Neural cell (in vitro differentiated cells): ENCODE measurements around the gene EVA1A.

ENCODE experiments used
- CTCF ChIP-seq: fragments of 450-650 bp; IDR thresholded peaks from 2 replicates; pipeline ENCODE4 v1.5.1; 2014; ENCODE audit warnings: antibody characterized with exemption, mild to moderate bottlenecking, moderate library complexity; ENCODE audit not compliant: poor library complexity, severe bottlenecking
- EP300 ChIP-seq: fragments of 450-650 bp; conservative IDR thresholded peaks from 2 replicates; pipeline ENCODE4 v1.6.1; 2014; ENCODE audit warnings: antibody characterized with exemption, mild to moderate bottlenecking, moderate library complexity; ENCODE audit not compliant: poor library complexity, severe bottlenecking
- EZH2 ChIP-seq: fragments of 200-600, 300-800 bp; shearing (Covaris generic), sonication (generic); IDR thresholded peaks from 2 replicates; pipeline ENCODE4 v1.6.1; 2014; ENCODE audit warnings: antibody characterized with exemption, low read length, borderline replicate concordance, mild to moderate bottlenecking; ENCODE audit not compliant: insufficient read depth, poor library complexity, severe bottlenecking
- POLR2AphosphoS5 ChIP-seq: IDR thresholded peaks from 2 replicates; pipeline ENCODE4 v1.6.1; 2012
- RAD21 ChIP-seq: fragments of 450-650 bp; conservative IDR thresholded peaks from 2 replicates; pipeline ENCODE4 v1.6.1; 2014; ENCODE audit warnings: antibody characterized with exemption, mild to moderate bottlenecking, moderate library complexity
- SMC3 ChIP-seq: fragments of 450-650 bp; conservative IDR thresholded peaks from 2 replicates; pipeline ENCODE4 v1.6.1; 2014; ENCODE audit warnings: antibody characterized with exemption, mild to moderate bottlenecking, moderate library complexity; ENCODE audit not compliant: poor library complexity
- TAF1 ChIP-seq: IDR thresholded peaks from 2 replicates; pipeline ENCODE4 v1.6.1; 2012; ENCODE audit warnings: low read depth
- TF ChIP-seq, protein P1 (sequence below): IDR thresholded peaks from 2 replicates; pipeline ENCODE4 v1.6.1; 2012; ENCODE audit warnings: borderline replicate concordance

GRCh38 chr2:75524276-75524911 lies 36.3 kb downstream of the EVA1A start:
- no peak for TF ChIP-seq POLR2AphosphoS5
- TF ChIP-seq CTCF, result no peak
- TF ChIP-seq TAF1, result no peak
- TF ChIP-seq, protein P1, sequence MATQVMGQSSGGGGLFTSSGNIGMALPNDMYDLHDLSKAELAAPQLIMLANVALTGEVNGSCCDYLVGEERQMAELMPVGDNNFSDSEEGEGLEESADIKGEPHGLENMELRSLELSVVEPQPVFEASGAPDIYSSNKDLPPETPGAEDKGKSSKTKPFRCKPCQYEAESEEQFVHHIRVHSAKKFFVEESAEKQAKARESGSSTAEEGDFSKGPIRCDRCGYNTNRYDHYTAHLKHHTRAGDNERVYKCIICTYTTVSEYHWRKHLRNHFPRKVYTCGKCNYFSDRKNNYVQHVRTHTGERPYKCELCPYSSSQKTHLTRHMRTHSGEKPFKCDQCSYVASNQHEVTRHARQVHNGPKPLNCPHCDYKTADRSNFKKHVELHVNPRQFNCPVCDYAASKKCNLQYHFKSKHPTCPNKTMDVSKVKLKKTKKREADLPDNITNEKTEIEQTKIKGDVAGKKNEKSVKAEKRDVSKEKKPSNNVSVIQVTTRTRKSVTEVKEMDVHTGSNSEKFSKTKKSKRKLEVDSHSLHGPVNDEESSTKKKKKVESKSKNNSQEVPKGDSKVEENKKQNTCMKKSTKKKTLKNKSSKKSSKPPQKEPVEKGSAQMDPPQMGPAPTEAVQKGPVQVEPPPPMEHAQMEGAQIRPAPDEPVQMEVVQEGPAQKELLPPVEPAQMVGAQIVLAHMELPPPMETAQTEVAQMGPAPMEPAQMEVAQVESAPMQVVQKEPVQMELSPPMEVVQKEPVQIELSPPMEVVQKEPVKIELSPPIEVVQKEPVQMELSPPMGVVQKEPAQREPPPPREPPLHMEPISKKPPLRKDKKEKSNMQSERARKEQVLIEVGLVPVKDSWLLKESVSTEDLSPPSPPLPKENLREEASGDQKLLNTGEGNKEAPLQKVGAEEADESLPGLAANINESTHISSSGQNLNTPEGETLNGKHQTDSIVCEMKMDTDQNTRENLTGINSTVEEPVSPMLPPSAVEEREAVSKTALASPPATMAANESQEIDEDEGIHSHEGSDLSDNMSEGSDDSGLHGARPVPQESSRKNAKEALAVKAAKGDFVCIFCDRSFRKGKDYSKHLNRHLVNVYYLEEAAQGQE, result no peak
- no peak for TF ChIP-seq EP300
- TF ChIP-seq SMC3, result no peak
- no peak for TF ChIP-seq RAD21
- no peak for TF ChIP-seq EZH2
